Osteoblast (primary cell): Measurements from ENCODE around the gene DEAF1. TPM values are rescaled to one million over a fixed set of nuclear protein-coding genes. Genes with fewer than 3 reads are reported as not detected.

Experiments used
- DNase-seq: peaks from one replicate; pipeline ENCODE4 v3.0.0; 2011; ENCODE audit warnings: low spot score, mixed read lengths; ENCODE audit not compliant: insufficient read length; ENCODE audit errors: missing footprints
- H2AFZ ChIP-seq: 2 replicates; pipeline ENCODE4 v1.6.0; 2011; ENCODE audit warnings: mild to moderate bottlenecking, low read length
- H3K27ac ChIP-seq: 2 replicates; pipeline ENCODE4 v1.5.1; 2011; ENCODE audit warnings: mild to moderate bottlenecking, low read depth, low read length, moderate library complexity
- H3K27me3 ChIP-seq: 2 replicates; pipeline ENCODE4 v1.6.0; 2012; ENCODE audit warnings: mild to moderate bottlenecking, control low read depth, inconsistent platforms, low read length, moderate library complexity; ENCODE audit not compliant: insufficient read depth
- H3K36me3 ChIP-seq: 2 replicates; pipeline ENCODE4 v1.5.1; 2011; ENCODE audit warnings: mild to moderate bottlenecking, low read length, control low read depth, moderate library complexity; ENCODE audit not compliant: insufficient read depth
- H3K4me1 ChIP-seq: 2 replicates; pipeline ENCODE4 v1.5.1; 2011; ENCODE audit warnings: mild to moderate bottlenecking, low read length, control low read depth, moderate library complexity; ENCODE audit not compliant: insufficient read depth
- H3K4me2 ChIP-seq: 2 replicates; pipeline ENCODE4 v1.6.0; 2011; ENCODE audit warnings: mild to moderate bottlenecking, low read length; ENCODE audit not compliant: insufficient read depth
- H3K4me3 ChIP-seq: fragments of 200-600 bp; sonication (generic); 3 replicates; pipeline ENCODE4 v1.5.1; 2012; ENCODE audit warnings: mild to moderate bottlenecking, low read length, inconsistent platforms; ENCODE audit not compliant: insufficient read depth
- H3K79me2 ChIP-seq: 2 replicates; pipeline ENCODE4 v1.6.0; 2012; ENCODE audit warnings: mild to moderate bottlenecking, low read length, control low read depth, inconsistent platforms; ENCODE audit not compliant: insufficient read depth
- H3K9me3 ChIP-seq: 2 replicates; pipeline ENCODE4 v1.5.1; 2011; ENCODE audit warnings: low read depth, low read length, control low read depth
- H4K20me1 ChIP-seq: 2 replicates; pipeline ENCODE4 v1.6.0; 2012; ENCODE audit warnings: mild to moderate bottlenecking, low read length, control low read depth; ENCODE audit not compliant: insufficient read depth
- total RNA-seq: library from RNA; depleted of rRNA; stranded (reverse); fragments of >200 nt; gene quantifications from 2 replicates; pipeline ENCODE4 v1.2.3, GENCODE V29; 2012
- TF ChIP-seq, protein P1 (sequence below): IDR thresholded peaks from 2 replicates; pipeline ENCODE4 v1.5.1; 2011; ENCODE audit warnings: mild to moderate bottlenecking, low read depth, low read length, moderate library complexity; ENCODE audit errors: extremely low read depth

DEAF1 gene
- total RNA-seq, 1 donor = 44.2 TPM

DNA sequence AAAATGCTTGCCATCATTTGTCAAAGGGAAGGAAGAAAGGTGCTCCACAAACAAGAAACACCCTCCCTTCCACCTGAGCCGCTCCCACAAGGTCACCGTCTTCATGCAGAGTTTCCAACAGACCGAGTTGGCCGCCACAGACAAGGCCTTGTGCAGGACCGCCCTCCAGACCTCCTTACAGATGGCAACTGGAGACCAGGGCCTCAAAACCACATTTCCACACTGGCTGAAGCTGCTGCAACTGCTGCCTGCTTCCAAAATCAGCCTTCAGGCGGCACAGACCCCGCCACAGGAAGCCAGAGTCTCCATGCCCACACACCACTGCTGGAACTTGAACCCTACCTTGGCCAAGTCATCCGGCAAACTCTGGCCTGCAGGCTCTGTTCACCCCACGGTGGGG is 6.3 kb downstream of the DEAF1 start:
- Histone ChIP-seq H3K79me2 (peaks cover 22% of the 10 kb centered on the region), H3K27ac (no peak overlapping the region), H4K20me1 (peaks cover 13% of the 10 kb centered on the region), H3K4me3 (no peak overlapping the region), H2AFZ (no peak overlapping the region), H3K36me3 (peaks cover 38% of the 10 kb centered on the region), H3K4me2 (no peak overlapping the region), H3K9me3 (no peaks in the 10 kb centered on the region), H3K27me3 (no peaks in the 10 kb centered on the region), H3K4me1 (peaks cover 7% of the 10 kb centered on the region)
- TF ChIP-seq, protein P1, sequence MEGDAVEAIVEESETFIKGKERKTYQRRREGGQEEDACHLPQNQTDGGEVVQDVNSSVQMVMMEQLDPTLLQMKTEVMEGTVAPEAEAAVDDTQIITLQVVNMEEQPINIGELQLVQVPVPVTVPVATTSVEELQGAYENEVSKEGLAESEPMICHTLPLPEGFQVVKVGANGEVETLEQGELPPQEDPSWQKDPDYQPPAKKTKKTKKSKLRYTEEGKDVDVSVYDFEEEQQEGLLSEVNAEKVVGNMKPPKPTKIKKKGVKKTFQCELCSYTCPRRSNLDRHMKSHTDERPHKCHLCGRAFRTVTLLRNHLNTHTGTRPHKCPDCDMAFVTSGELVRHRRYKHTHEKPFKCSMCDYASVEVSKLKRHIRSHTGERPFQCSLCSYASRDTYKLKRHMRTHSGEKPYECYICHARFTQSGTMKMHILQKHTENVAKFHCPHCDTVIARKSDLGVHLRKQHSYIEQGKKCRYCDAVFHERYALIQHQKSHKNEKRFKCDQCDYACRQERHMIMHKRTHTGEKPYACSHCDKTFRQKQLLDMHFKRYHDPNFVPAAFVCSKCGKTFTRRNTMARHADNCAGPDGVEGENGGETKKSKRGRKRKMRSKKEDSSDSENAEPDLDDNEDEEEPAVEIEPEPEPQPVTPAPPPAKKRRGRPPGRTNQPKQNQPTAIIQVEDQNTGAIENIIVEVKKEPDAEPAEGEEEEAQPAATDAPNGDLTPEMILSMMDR = no peak
- DNase-seq = peak; percentile 41

DNA sequence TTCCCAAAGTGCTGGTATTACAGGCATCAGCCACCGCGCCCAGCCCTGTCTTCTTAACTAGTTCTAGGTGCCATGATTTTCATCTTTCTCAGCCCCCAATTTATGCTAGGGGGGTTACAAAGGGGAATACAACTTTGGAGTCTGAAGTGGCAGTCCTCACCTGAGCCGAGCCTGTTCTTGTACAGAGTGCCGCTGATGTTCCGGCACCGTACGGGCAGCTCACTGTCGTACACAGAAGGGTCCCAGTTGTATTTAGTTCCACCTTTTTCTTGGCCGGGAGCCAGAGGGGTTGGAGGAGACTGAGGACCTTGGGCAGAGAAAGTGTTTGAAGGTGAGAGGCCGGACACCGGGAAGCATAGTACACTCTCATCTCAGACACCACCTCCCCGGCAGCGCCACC is 7.3 kb downstream of the DEAF1 start:
- Histone ChIP-seq H3K4me1 (no peaks in the 10 kb centered on the region), H3K9me3 (no peaks in the 10 kb centered on the region), H2AFZ (no peak overlapping the region), H3K36me3 (peaks cover 41% of the 10 kb centered on the region), H3K4me3 (no peak overlapping the region), H3K27me3 (no peaks in the 10 kb centered on the region), H3K27ac (no peak overlapping the region), H4K20me1 (peaks cover 5% of the 10 kb centered on the region), H3K79me2 (peaks cover 12% of the 10 kb centered on the region), H3K4me2 (no peak overlapping the region)
- DNase-seq = no peak
- TF ChIP-seq, protein P1 = no peak

- TF ChIP-seq, protein P1 = no peak
- Histone ChIP-seq H3K36me3 (peaks cover 49% of the 10 kb centered on the region), H3K27me3 (no peaks in the 10 kb centered on the region), H3K9me3 (no peaks in the 10 kb centered on the region), H3K4me1 (no peaks in the 10 kb centered on the region), H3K4me3 (no peak overlapping the region), H3K27ac (no peak overlapping the region), H2AFZ (no peak overlapping the region), H3K4me2 (no peak overlapping the region), H3K79me2 (peaks cover 4% of the 10 kb centered on the region), H4K20me1 (no peaks in the 10 kb centered on the region)
- peak; percentile 53 for DNase-seq
Measured at GRCh38 chr11:686451-687243, 8.4 kb downstream of the DEAF1 start.

DNA sequence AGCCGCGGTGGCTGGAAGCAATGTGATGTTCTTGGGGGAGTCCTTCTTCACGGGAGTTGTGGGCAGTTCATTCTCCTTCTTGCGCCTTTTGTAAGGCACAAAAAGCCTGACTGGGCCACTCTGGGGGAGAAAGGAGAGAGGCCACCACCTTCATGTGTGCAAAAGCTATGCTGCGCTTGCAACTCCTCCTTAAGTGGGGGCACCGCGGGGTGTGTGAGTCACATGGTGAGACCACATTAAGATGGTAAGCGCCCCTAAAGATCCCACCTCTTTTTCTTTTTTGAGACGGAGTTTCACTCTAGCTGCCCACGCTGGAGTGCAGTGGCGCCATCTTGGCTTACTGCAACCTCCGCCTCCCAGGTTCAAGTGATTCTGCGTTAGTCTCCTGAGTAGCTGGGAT is 14.1 kb downstream of the DEAF1 start:
- H3K4me1 ChIP-seq = no peaks in the 10 kb centered on the region
- DNase-seq = peak; percentile 26
- no peak overlapping the region for H3K4me3 ChIP-seq
- no peak overlapping the region for H3K4me2 ChIP-seq
- H3K36me3 ChIP-seq = peaks cover 41% of the 10 kb centered on the region
- no peaks in the 10 kb centered on the region for H3K9me3 ChIP-seq
- H3K27ac ChIP-seq = no peak overlapping the region
- H4K20me1 ChIP-seq = no peaks in the 10 kb centered on the region
- no peaks in the 10 kb centered on the region for H3K79me2 ChIP-seq
- H2AFZ ChIP-seq = no peak overlapping the region
- H3K27me3 ChIP-seq = no peaks in the 10 kb centered on the region
- TF ChIP-seq, protein P1 = no peak
